Right atrium auricular region (tissue), 2 donors: ENCODE results near the gene MCF2L. TPM values are rescaled to one million over a fixed set of nuclear protein-coding genes. Genes with fewer than 3 reads are reported as not detected.

Experiments
- DNase-seq: peaks from one replicate; pipeline ENCODE4 v3.0.0-alpha.2; 2019; ENCODE audit warnings: low spot score
- H3K27ac ChIP-seq, 2 donors: fragments of 200-600 bp; sonication (generic); 1 replicate in 1 of 2; 2 replicates in 1 of 2; pipeline ENCODE4 v1.5.1; 2016 to 2019
- H3K27me3 ChIP-seq, 2 donors: fragments of 200-600 bp; sonication (generic); one replicate each; pipeline versions ENCODE4 v1.5.1 to v1.6.0; 2017 to 2019
- H3K36me3 ChIP-seq: fragments of 200-600 bp; sonication (generic); one replicate; pipeline ENCODE4 v1.5.1; 2016
- H3K4me1 ChIP-seq, 2 donors: fragments of 200-600 bp; sonication (generic); one replicate each; pipeline versions ENCODE4 v1.5.1 to v1.6.0; 2017 to 2019
- H3K4me3 ChIP-seq, 2 donors: fragments of 200-600 bp; sonication (generic); 1 replicate in 1 of 2; 2 replicates in 1 of 2; pipeline ENCODE4 v1.5.1; 2017 to 2019; ENCODE audit warnings: mild to moderate bottlenecking in 1 of 2, moderate library complexity in 1 of 2
- H3K9me3 ChIP-seq, 2 donors: fragments of 200-600 bp; sonication (generic); one replicate each; pipeline ENCODE4 v1.5.1; 2019
- total RNA-seq, 2 donors: library from RNA; depleted of rRNA; stranded (reverse); fragments of >200 nt; gene quantifications; one replicate each; pipeline ENCODE4 v1.1.0, GENCODE V29; 2016
- TF ChIP-seq, protein P1 (sequence below), 2 donors: fragments of 200-600 bp; sonication (generic); IDR thresholded peaks; one replicate each; pipeline ENCODE4 v1.5.1; 2019; ENCODE audit warnings: antibody characterized with exemption in 2 of 2

Gene MCF2L
- total RNA-seq, 2 donors from 2014 or later, result 17.1 to 21.6 TPM

DNA sequence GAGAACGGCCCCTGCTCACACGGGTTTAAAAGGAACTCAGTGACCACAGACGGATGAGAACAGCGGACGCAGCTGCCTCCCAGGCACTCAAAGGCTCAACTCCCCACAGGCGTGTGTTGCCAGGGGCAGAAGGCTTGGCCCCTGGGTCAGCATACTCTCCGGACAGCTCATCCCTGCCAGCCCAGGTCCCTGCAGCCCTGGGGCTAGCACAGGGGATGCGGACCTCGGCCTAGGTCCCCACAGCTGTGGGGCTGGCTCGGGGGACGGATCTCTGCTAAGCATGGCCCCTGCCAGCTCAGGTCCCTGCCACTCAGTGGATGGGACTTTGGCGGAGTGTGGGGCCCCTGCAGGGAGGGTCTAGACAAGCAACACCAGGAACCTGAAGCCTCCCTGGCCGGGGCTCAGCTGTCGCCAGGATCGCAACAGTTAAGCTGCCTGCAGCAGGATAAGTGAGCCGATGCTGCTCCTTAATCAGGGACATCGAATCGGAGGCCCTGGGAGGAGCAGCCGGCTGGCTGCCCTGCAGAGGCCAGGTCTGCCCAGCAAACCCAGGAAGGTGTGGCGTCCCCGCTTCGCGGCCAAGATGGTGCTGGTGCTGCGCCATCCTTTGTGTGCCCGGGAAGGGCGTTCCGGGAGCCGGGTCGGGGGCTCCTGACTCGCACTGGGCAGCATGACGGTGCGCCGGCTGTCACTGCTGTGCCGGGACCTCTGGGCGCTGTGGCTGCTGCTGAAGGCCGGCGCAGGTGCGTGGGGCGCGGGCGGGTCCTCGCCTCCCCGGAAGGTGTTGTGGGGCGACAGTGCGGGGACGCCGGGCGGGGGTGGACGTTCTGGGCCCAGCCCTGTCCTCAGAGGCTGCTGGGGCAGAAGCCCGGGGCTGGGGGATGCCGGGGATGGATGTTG lies 32.5 kb downstream of the MCF2L start:
- Histone ChIP-seq H3K27me3 (no peaks in the 10 kb centered on the region), H3K4me3 (peak overlapping the region; percentile 37 to 39), H3K4me1 (peaks cover 0 to 36% of the 10 kb centered on the region in 2 donors), H3K27ac (peak overlapping the region in 1 of 2 donors; percentile 60), H3K9me3 (no peaks in the 10 kb centered on the region), H3K36me3 (no peaks in the 10 kb centered on the region)
- no peak for DNase-seq
- TF ChIP-seq, protein P1, sequence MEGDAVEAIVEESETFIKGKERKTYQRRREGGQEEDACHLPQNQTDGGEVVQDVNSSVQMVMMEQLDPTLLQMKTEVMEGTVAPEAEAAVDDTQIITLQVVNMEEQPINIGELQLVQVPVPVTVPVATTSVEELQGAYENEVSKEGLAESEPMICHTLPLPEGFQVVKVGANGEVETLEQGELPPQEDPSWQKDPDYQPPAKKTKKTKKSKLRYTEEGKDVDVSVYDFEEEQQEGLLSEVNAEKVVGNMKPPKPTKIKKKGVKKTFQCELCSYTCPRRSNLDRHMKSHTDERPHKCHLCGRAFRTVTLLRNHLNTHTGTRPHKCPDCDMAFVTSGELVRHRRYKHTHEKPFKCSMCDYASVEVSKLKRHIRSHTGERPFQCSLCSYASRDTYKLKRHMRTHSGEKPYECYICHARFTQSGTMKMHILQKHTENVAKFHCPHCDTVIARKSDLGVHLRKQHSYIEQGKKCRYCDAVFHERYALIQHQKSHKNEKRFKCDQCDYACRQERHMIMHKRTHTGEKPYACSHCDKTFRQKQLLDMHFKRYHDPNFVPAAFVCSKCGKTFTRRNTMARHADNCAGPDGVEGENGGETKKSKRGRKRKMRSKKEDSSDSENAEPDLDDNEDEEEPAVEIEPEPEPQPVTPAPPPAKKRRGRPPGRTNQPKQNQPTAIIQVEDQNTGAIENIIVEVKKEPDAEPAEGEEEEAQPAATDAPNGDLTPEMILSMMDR (IDR thresholded peaks at IDR 0.05), result no peak

DNA sequence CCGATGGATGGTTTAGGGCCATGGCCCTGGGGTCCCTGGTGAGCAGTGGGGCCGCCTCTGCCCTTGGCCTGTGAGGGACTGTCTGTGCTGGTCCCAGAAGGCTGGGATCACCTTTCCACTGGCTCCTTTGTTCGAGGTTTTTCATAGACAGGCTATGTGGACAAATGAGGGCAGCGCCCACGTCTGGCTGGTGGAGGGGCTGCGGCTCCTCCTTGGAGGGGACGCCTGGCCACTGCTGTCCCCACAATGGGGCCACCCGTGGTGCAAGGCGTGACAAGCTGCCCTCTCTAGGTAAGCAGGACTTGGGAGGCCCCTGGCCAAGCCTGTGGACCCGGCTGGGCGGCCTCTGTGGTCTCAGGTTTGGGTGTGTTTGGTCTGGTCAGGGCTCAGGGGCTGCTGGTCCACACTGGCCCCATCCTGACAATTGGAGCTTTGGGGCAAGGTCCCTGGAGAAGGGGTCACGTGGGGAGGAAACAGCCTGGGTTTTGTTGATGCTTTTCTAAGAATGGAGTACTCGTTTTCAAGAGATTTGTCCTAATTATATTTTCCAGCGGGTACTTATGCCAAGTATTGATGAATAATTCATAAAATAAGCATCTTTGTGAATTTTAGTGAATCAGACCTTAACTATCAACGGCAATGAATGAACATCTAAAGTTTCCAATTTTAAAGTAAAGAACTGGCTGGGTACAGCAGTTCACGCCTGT lies 33.3 kb downstream of the MCF2L start:
- TF ChIP-seq, protein P1 (IDR thresholded peaks at IDR 0.05), result peak; percentile 19 to 59
- no peaks in the 10 kb centered on the region for H3K36me3 ChIP-seq
- no peaks in the 10 kb centered on the region for H3K27me3 ChIP-seq
- H3K27ac ChIP-seq, result peak overlapping the region in 1 of 2 donors; percentile 60
- peak overlapping the region; percentile 37 to 39 for H3K4me3 ChIP-seq
- H3K9me3 ChIP-seq, result no peaks in the 10 kb centered on the region
- DNase-seq, result no peak
- H3K4me1 ChIP-seq, result peaks cover 0 to 27% of the 10 kb centered on the region in 2 donors

DNA sequence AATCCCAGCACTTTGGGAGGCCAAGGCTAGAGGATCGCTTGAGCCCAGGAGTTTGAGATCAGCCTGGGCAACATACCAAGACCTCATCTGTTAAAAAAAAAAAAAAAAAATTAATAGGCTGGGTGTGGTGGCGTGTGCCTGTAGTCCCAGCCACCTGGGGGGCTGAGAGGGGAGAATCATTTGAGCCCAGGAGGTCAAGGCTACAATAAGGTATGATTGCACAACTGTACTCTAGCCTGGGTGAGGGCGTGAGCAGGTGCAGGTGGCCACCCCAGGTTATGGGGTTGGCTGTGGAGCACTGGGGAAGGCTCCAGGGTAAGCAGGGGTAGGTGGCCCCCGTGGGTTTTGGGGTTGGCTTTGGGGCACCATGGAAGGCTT lies 33.9 kb downstream of the MCF2L start:
- no peak for DNase-seq
- Histone ChIP-seq H3K27me3 (no peaks in the 10 kb centered on the region), H3K27ac (no peak overlapping the region), H3K9me3 (no peaks in the 10 kb centered on the region), H3K36me3 (no peaks in the 10 kb centered on the region), H3K4me3 (no peak overlapping the region), H3K4me1 (peaks cover 0 to 27% of the 10 kb centered on the region in 2 donors)
- TF ChIP-seq, protein P1 (IDR thresholded peaks at IDR 0.05), result no peak

DNA sequence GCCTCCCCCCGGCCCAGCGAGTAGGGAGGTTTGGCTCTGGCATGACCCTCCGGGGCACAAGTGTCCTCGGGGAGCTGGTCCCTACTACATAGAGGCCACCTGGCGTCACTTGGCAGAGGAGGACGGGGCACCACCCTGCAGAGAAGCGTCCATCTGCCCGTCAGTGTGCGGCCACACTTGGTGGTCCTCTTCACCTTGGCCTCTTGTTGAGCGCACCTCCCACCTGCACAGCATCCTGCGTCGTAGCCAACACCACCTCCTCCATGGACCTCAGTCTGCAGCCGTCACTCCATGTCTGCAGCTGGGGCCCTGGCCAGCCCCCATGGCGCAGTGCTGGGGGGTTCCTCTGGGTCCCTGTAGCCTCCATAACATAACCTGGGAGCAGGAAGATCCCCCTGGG lies 35.1 kb downstream of the MCF2L start:
- TF ChIP-seq, protein P1 (IDR thresholded peaks at IDR 0.05), result no peak
- no peaks in the 10 kb centered on the region for H3K9me3 ChIP-seq
- no peaks in the 10 kb centered on the region for H3K36me3 ChIP-seq
- H3K27me3 ChIP-seq, result no peaks in the 10 kb centered on the region
- H3K4me1 ChIP-seq, result peaks cover 0 to 27% of the 10 kb centered on the region in 2 donors
- no peak for DNase-seq
- H3K27ac ChIP-seq, result no peak overlapping the region
- no peak overlapping the region for H3K4me3 ChIP-seq

DNA sequence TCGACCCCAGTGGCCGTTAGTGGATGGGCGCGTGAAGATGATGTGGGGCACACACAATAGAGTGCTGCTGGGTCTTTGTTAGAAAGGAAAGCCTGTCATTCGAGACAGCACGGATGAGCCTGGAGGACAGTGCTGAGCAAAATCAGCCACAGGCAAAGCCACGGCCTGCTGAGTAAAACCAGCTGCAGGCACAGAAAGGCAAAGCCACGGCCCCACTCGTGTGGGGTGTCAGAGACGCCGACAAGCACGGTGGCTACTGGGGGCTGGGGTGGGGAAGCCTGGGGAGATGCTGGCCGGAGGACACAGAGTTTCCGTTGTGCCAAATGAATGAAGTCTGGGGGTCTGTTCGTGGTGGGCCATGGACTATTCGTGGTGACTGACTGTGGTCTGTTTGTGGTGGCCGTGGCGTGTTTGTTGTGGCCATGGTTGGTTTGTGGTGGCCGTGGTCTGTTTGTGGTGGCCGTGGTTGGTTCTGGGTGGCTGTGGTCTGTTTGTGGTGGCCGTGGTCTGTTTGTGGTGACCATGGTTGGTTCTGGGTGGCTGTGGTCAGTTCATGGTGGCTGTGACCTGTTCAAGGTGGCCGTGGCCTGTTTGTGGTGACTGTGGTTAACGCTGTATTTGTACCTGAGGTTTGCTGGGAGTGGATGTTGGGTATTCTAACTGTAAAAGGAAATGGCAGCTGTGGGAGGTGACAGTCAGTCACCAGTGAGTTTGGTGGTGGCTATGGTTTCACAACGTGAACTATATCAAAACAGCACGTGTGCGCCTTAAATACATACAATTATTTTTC lies 36.3 kb downstream of the MCF2L start:
- TF ChIP-seq, protein P1 (IDR thresholded peaks at IDR 0.05), result no peak
- Histone ChIP-seq H3K27ac (no peak overlapping the region), H3K36me3 (no peaks in the 10 kb centered on the region), H3K9me3 (no peaks in the 10 kb centered on the region), H3K4me3 (no peak overlapping the region), H3K27me3 (no peaks in the 10 kb centered on the region), H3K4me1 (peaks cover 0 to 32% of the 10 kb centered on the region in 2 donors)
- DNase-seq, result no peak
